ENCODE measurements around the gene TMEM266. TPM values are rescaled to one million over a fixed set of nuclear protein-coding genes. Genes with fewer than 3 reads are reported as not detected.

The TMEM266 gene
- total RNA-seq, 4 donors from 2014 or later: 0.75 to 5.4 TPM; not detected in 2

DNA sequence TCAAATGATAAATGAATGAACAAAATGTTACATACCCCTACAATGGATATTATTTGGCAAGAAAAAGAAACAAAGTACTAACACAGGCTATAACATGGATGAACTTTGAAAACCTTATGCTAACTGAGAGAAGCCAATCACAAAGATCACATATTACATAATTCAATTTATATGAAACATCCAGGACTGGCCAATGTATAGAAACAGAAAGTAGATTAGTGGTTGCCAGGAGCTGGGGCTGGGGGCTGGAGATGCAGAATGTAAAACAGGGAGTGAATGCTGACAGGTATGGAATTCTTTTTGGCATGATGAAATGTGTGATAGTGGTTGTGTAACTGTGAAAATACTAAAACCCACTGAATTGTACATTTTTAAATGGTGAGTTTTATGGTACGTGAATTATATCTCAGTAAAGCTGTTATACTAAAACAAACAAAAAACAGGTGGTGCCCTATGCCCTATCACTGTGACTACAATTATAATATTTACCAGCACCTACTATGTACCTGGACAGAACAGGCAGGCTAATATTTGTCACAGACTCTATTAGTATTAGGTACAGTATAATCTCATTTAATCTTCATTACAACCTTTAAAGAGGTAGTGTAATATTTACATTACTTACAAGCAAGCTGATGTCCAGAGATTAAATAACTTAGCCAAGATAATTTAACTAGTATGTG, 161.4 kb downstream of the TMEM266 start:
- TF ChIP-seq, protein P1, sequence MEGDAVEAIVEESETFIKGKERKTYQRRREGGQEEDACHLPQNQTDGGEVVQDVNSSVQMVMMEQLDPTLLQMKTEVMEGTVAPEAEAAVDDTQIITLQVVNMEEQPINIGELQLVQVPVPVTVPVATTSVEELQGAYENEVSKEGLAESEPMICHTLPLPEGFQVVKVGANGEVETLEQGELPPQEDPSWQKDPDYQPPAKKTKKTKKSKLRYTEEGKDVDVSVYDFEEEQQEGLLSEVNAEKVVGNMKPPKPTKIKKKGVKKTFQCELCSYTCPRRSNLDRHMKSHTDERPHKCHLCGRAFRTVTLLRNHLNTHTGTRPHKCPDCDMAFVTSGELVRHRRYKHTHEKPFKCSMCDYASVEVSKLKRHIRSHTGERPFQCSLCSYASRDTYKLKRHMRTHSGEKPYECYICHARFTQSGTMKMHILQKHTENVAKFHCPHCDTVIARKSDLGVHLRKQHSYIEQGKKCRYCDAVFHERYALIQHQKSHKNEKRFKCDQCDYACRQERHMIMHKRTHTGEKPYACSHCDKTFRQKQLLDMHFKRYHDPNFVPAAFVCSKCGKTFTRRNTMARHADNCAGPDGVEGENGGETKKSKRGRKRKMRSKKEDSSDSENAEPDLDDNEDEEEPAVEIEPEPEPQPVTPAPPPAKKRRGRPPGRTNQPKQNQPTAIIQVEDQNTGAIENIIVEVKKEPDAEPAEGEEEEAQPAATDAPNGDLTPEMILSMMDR (IDR thresholded peaks at IDR 0.05; ENCODE audit: low read depth): no peak

DNA sequence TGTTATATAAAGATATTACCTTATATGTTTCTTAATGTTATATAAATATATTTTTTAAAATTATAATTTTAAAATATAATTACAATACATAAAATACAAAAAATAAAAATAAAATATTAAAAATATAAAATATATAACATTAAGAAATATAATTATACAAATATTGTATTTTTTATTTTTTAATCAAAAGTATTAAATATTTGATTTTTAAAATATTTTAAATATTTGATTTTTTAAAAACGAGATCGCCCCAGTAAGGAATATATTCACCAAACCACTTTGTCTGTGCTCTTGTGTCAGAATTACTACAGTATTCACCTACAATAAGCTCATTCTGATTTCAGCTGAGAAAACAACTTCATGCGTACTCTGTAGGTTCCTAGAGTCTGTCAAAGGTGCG, 162.4 kb downstream of the TMEM266 start:
- TF ChIP-seq, protein P1 (IDR thresholded peaks at IDR 0.05; ENCODE audit: low read depth): no peak

DNA sequence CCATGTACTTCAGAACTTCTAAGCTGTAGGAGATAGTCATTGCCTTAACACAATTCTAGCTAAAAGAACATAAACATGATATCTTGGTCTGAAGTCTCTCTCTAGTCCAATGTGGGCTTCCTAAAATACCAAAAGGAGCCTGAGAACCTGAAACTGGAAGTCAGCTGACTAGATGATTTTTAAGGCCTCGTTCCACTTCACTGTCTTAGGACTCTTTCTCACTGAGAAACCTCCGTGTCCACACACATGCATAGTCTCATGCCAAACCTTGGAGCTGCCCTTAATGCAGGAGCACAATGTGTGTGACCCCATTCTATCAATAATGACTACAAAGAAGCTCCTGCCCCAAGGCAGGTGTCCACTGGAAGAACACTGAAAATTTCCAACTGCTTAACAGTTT, 163.7 kb downstream of the TMEM266 start:
- TF ChIP-seq, protein P1 (IDR thresholded peaks at IDR 0.05; ENCODE audit: low read depth): no peak

DNA sequence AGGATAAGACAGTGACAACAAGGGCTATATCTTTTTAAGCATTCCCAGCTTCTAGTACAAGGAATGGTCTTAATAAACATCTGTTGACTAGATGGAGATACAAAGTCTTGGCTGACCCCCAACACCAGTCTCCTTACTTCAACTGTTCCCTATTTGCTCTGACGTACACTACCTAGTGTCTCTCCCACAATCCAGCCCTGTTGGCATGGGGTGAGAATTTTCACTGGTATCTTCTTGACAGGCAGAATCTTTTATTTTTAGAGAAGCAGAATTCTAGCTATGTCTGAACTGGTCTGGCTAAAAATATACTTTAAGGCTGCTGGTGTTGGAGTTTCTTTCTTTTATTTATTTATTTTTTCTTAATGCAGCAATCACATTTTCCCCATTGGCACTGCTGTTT, 169.5 kb downstream of the TMEM266 start:
- TF ChIP-seq, protein P1 (IDR thresholded peaks at IDR 0.05; ENCODE audit: low read depth): no peak

DNA sequence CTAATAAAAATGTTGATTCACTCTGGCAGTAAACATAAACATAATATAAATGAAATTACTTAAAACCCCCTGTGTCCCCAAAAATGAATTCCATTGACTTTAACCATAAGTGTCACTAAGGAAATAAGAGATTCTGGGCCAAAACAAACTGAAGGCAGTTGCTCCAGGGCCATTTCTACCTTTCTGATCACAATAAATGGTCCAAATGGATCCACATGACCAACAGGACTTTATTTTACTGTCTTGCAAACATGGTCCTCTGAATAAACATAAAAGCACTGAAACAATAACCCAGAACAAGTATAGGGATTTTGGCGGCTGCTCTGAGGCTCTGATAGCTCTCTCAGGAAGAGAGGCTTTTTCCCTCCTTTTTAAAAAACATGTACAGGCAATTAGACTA, 174.1 kb downstream of the TMEM266 start:
- TF ChIP-seq, protein P1 (IDR thresholded peaks at IDR 0.05; ENCODE audit: low read depth): no peak

DNA sequence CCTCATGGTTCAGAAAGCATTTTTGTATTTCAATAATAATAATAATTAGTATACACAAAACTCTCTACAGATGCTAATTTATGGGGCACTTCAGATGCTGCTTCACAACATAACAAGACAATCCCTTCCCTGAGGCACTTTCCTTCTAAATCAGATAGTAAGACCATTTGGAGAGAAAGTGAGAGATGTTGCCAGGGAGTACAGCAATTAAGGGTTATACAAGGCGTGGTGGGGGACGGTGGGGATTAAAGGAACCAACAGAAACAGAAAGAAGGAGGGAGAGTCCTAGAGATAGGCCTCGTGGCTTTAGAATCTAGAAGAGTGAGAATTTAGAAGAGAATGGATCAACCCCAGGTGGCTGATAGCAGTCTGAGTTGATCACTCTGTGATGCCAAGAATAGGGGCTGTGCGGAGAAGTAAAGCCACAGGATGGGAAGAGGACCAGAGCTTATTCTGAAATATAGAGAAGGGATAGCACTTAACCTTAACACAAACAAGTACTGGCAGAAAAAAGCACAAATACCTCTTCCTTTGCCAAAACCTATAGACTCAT, 174.6 kb downstream of the TMEM266 start:
- TF ChIP-seq, protein P1 (IDR thresholded peaks at IDR 0.05; ENCODE audit: low read depth): no peak

DNA sequence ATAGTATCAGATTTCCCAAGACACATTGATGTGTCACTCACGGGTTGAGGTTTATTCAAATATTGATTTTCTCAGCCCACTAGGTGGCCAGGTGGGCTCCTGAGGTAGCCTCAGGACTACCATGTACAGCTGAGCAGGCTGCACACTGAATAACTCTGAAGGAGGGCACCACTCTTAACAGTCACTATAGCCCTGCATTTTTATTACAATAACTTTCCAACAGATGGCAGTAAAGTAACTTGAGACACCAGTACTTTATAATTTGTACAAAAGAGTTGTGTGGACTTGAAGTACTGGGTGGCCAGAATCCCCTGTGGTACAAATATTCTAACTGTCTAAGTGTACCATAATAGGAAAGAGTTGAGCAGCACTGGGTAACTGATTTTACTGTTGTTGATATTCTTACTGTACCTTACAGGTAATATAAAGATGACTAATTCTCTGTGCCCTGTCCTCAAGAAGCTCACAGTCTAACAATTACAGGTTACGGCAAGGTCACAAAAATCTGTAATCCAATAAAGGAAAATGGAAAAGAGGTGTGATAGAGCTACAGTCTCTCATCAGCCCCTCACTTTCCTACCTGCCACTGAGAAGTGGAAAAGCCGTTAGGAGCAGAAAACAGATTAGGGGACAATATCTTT, 175.5 kb downstream of the TMEM266 start:
- TF ChIP-seq, protein P1 (IDR thresholded peaks at IDR 0.05; ENCODE audit: low read depth): no peak

Measured in subcutaneous adipose tissue (tissue), 4 donors.